HCT116 (cell line): ENCODE results near the gene PCSK6. TPM values are rescaled to one million over a fixed set of nuclear protein-coding genes. Genes with fewer than 3 reads are reported as not detected.

Source experiments
- ATAC-seq: fragments of 200-7000 bp; cut with Tn5 transposase; 2 replicates; pipeline ENCODE4 v1.9.1; 2020; ENCODE audit warnings: mild to moderate bottlenecking, moderate library complexity
- BruUV-seq: library from RNA; stranded (reverse); fragments of 400-500 nt; replicated peaks from 2 replicates; lab custom pipeline; 2021; lab: Mats Ljungman, UMichigan
- CTCF ChIA-PET: fragments of 300-600 bp; sonication (Branson Sonifier 250); formaldehyde crosslinking; loops from one replicate; lab custom pipeline; 2021; ENCODE audit warnings: antibody characterized with exemption; lab: Charles Lee
- POLR2A ChIA-PET: fragments of 300-600, 350-600 bp; sonication (Branson Sonifier 250); formaldehyde crosslinking; loops from one replicate; lab custom pipeline; 2021; ENCODE audit warnings: antibody characterized with exemption; lab: Charles Lee
- RAD21 ChIA-PET, 2 experiments: fragments of 300-600 bp; sonication (Branson Sonifier 250); formaldehyde crosslinking; loops; one replicate each; lab custom pipeline; 2023; ENCODE audit warnings: low total read pairs in 2 of 2; ENCODE audit not compliant: uncharacterized antibody in 2 of 2, unreplicated experiment in 2 of 2, low non-redundant PET in 1 of 2; lab: Charles Lee
- DNase-seq: peaks from one replicate; pipeline ENCODE4 v3.0.0-alpha.2; 2010; ENCODE audit warnings: low read depth, low spot score
- H2AFZ ChIP-seq: fragments of 200-600 bp; shearing (Covaris generic), sonication (generic); 2 replicates; pipeline ENCODE4 v1.6.1; 2017; ENCODE audit warnings: low read depth, mixed run types, mixed read lengths, antibody characterized with exemption, low read length; ENCODE audit not compliant: poor library complexity, severe bottlenecking
- H3K27ac ChIP-seq: 2 replicates; pipeline ENCODE4 v1.5.1; 2012; ENCODE audit warnings: low read depth, low read length
- H3K27me3 ChIP-seq: fragments of 200-600 bp; sonication (generic); 2 replicates; pipeline ENCODE4 v1.6.1; 2016; ENCODE audit warnings: mixed run types, low read length, mixed read lengths; ENCODE audit not compliant: insufficient read depth
- H3K36me3 ChIP-seq, 2 experiments: fragments of 200-500 bp in 1 of 2; fragments of 200-600 bp in 1 of 2; sonication (Bioruptor generic) in 1 of 2; sonication (generic) in 1 of 2; 2 replicates each; pipeline versions ENCODE4 v1.5.1 to v1.6.1; 2014 to 2016; ENCODE audit warnings: low read length in 2 of 2, inconsistent platforms in 1 of 2, mixed read lengths in 1 of 2, mixed run types in 1 of 2; ENCODE audit not compliant: insufficient read depth in 2 of 2, control insufficient read depth in 1 of 2
- H3K4me1 ChIP-seq, 2 experiments: fragments of 200-600 bp in 1 of 2; sonication (generic) in 1 of 2; 2 replicates each; pipeline versions ENCODE4 v1.5.1 to v1.6.1; 2012 to 2017; ENCODE audit warnings: low read length in 2 of 2, inconsistent platforms in 1 of 2, mild to moderate bottlenecking in 1 of 2, mixed read lengths in 1 of 2, mixed run types in 1 of 2, moderate library complexity in 1 of 2; ENCODE audit not compliant: insufficient read depth in 2 of 2, control insufficient read depth in 1 of 2
- H3K4me2 ChIP-seq: fragments of 200-600 bp; sonication (generic); 2 replicates; pipeline ENCODE4 v1.6.1; 2017; ENCODE audit warnings: mixed run types, low read length, mixed read lengths
- H3K4me3 ChIP-seq, 2 experiments: fragments of 200-600 bp in 1 of 2; sonication (generic) in 1 of 2; replicated peaks in 1 of 2; 2 replicates each; pipeline ENCODE4 v1.5.1; 2011 to 2016; ENCODE audit warnings: low read length in 2 of 2, control low read depth in 1 of 2, low read depth in 1 of 2, mild to moderate bottlenecking in 1 of 2, mixed read lengths in 1 of 2, mixed run types in 1 of 2
- H3K79me2 ChIP-seq: fragments of 200-600 bp; sonication (generic); 2 replicates; pipeline ENCODE4 v1.6.1; 2017; ENCODE audit warnings: mild to moderate bottlenecking, mixed run types, low read length, moderate library complexity, mixed read lengths; ENCODE audit not compliant: insufficient read depth
- H3K9ac ChIP-seq: fragments of 200-600 bp; sonication (generic); 2 replicates; pipeline ENCODE4 v1.6.1; 2016; ENCODE audit warnings: low read length, mixed read lengths
- H3K9me2 ChIP-seq: fragments of 200-600 bp; sonication (generic), shearing (Covaris generic); 2 replicates; pipeline ENCODE4 v1.6.1; 2017; ENCODE audit warnings: mixed run types, mild to moderate bottlenecking, moderate library complexity; ENCODE audit not compliant: insufficient read depth
- H3K9me3 ChIP-seq, 2 experiments: fragments of 200-500 bp in 1 of 2; fragments of 200-600 bp in 1 of 2; sonication (Bioruptor generic) in 1 of 2; sonication (generic) in 1 of 2; 2 replicates each; pipeline ENCODE4 v1.6.1; 2014 to 2017; ENCODE audit warnings: low read length in 2 of 2, mixed read lengths in 2 of 2, inconsistent platforms in 1 of 2, low read depth in 1 of 2, mild to moderate bottlenecking in 1 of 2, mixed run types in 1 of 2, moderate library complexity in 1 of 2; ENCODE audit not compliant: control insufficient read depth in 1 of 2, insufficient read depth in 1 of 2
- H4K20me1 ChIP-seq: fragments of 200-600 bp; sonication (generic), shearing (Covaris generic); 2 replicates; pipeline ENCODE4 v1.6.1; 2017; ENCODE audit warnings: mixed run types, mild to moderate bottlenecking, moderate library complexity; ENCODE audit not compliant: insufficient read depth
- CBX3 ChIP-seq: IDR thresholded peaks from 2 replicates; pipeline ENCODE4 v1.6.1; 2012; ENCODE audit warnings: low read depth
- EGR1 ChIP-seq: IDR thresholded peaks from 2 replicates; pipeline ENCODE4 v1.6.1; 2012; ENCODE audit warnings: low read depth
- EZH2 ChIP-seq: fragments of 200-600 bp; sonication (generic); IDR thresholded peaks from 2 replicates; pipeline ENCODE4 v1.6.1; 2017; ENCODE audit warnings: antibody characterized with exemption, mixed run types
- JUND ChIP-seq: IDR thresholded peaks from 2 replicates; pipeline ENCODE4 v1.6.1; 2012
- POLR2A ChIP-seq: IDR thresholded peaks from 2 replicates; pipeline ENCODE4 v1.7.0; 2011; ENCODE audit warnings: borderline replicate concordance; ENCODE audit not compliant: insufficient read depth, insufficient read length; ENCODE audit errors: extremely low read depth
- POLR2AphosphoS5 ChIP-seq: IDR thresholded peaks from 2 replicates; pipeline ENCODE4 v1.6.1; 2011; ENCODE audit warnings: mild to moderate bottlenecking, low read depth, low read length, moderate library complexity
- RAD21 ChIP-seq: IDR thresholded peaks from 2 replicates; pipeline ENCODE4 v1.6.1; 2012; ENCODE audit warnings: low read depth, mild to moderate bottlenecking
- REST ChIP-seq: IDR thresholded peaks from 2 replicates; pipeline ENCODE4 v1.6.1; 2012; ENCODE audit warnings: low read depth
- TCF7L2 ChIP-seq: IDR thresholded peaks from 2 replicates; pipeline ENCODE4 v1.7.0; 2011; ENCODE audit warnings: borderline replicate concordance, inconsistent platforms; ENCODE audit not compliant: insufficient read depth, insufficient read length; ENCODE audit errors: extremely low read depth
- intact Hi-C: fragments of 100-400 bp; cut with micrococcal nuclease; formaldehyde crosslinking; loops from 2 replicates; pipeline ENCODE4 v1.10.0; 2022
- total RNA-seq: library from RNA; stranded (reverse); gene quantifications from one replicate; pipeline ENCODE4 v1.2.1, GENCODE V29; 2021; ENCODE audit not compliant: unreplicated experiment
- TF ChIP-seq, protein P1 (sequence below): IDR thresholded peaks from 2 replicates; pipeline ENCODE4 v1.6.1; 2012

Gene PCSK6
- total RNA-seq, 1 experiment from 2014 or later, result 13.5 TPM

DNA sequence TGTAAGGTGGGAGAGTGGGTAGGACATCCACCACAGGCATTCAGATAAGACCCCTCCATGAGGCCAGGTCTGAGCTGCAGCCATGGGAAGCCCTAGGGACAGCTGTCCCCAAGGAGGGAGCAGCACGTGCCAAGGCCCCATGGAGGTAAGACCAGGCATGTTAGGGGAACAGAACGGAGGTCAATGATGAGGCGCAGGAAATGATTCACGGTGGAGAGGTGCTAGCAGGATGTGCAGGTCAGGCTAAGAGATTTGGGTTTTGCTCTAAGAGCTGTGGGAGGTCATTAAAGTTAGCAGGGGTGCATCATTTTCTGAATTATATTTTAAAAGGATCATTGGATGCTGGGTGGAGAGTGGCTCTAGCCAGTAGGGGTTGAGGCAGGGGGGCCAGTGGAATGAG, 128.1 kb downstream of the PCSK6 start:
- BruUV-seq, result no TSS peak
- H3K36me3 ChIP-seq, result no peaks in the 10 kb centered on the region
- no peaks in the 10 kb centered on the region for H3K79me2 ChIP-seq
- ChIA-PET RAD21 (no interaction called here), POLR2A (no interaction called here), CTCF (interaction anchor here (0.6 kb wide), 1 partner anchor 27 kb away, joined by 3 read pairs; no protein-coding TSS in a partner anchor)
- H4K20me1 ChIP-seq, result no peaks in the 10 kb centered on the region
- H3K9ac ChIP-seq, result no peak overlapping the region
- no peak overlapping the region for H3K27ac ChIP-seq
- ATAC-seq (no peak), DNase-seq (no peak)
- no peak overlapping the region for H3K4me2 ChIP-seq
- H3K9me3 ChIP-seq, result no peaks in the 10 kb centered on the region
- intact Hi-C loops, result no loop called here
- H3K4me3 ChIP-seq, result no peak overlapping the region
- H2AFZ ChIP-seq, result no peak overlapping the region
- H3K27me3 ChIP-seq, result no peaks in the 10 kb centered on the region
- no peaks in the 10 kb centered on the region for H3K4me1 ChIP-seq
- TF ChIP-seq EGR1 (no peak), EZH2 (no peak), JUND (no peak), REST (no peak), CBX3 (no peak), POLR2A (no peak), RAD21 (no peak), TCF7L2 (no peak), POLR2AphosphoS5 (no peak)
- TF ChIP-seq, protein P1, sequence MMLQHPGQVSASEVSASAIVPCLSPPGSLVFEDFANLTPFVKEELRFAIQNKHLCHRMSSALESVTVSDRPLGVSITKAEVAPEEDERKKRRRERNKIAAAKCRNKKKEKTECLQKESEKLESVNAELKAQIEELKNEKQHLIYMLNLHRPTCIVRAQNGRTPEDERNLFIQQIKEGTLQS, result no peak
- H3K9me2 ChIP-seq, result no peaks in the 10 kb centered on the region
